ENCODE data around the gene RCC1.
"Not testable (repeated sequence)": the region's sequence is repeated elsewhere in the genome, so short reads cannot be mapped to it uniquely, and the experiment has no call there.

Gene RCC1

GRCh38 chr1:28520796-28521195 is 15.0 kb downstream of the RCC1 start:
- not testable (repeated sequence) for H3K36me3 ChIP-seq (ENCODE audit: control insufficient read depth, insufficient read depth, low read length); H3K9me3 ChIP-seq (ENCODE audit: control insufficient read depth, insufficient read depth, low read length); H3K27me3 ChIP-seq (ENCODE audit: control insufficient read depth, insufficient read depth, low read length); H3K4me3 ChIP-seq (ENCODE audit: low read length); DNase-seq (ENCODE audit: low read depth, low spot score); H3K27ac ChIP-seq (ENCODE audit: low read length)
- H3K4me1 ChIP-seq (ENCODE audit: control insufficient read depth, insufficient read depth, low read length): peaks cover 11% of the 10 kb centered on the region
- no CpG with 5 or more reads among the region's 12 CpGs for WGBS (ENCODE audit: insufficient coverage, insufficient read length)

DNA sequence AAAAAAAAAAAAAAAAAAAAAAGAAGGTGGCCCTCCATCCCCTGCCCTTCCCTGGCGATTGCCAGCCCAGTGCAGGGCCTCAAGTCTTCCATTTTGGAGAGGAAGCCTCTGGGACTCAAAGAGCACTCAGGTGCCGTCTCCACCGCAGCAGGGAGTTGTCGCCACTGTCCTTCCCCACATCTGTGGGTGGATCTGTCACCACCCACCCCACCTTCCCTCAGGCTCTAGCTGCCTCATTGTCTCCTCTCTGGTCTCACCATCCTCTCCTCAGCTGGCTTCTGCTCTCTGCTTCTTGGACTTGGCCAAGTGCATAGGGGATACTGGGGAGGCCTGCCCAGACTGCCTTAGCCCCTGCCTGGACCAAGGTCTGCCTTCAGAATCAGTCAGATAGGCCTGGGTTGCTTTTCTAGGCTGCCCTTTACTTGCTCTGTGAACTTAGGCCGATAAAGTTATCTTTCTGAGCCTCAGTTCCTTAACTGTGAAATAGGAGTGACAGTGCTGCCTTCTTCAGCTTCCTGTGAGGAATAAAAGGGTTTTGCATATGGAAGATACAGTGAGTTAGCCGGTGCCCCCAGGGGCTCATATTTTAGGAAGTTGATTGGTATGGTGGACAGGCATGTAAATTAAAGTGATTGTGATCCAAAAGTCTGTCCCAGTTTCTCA is 15.8 kb downstream of the RCC1 start:
- Histone ChIP-seq H3K4me3 (ENCODE audit: low read length) (no peak overlapping the region), H3K9me3 (ENCODE audit: control insufficient read depth, insufficient read depth, low read length) (no peaks in the 10 kb centered on the region), H3K36me3 (ENCODE audit: control insufficient read depth, insufficient read depth, low read length) (no peaks in the 10 kb centered on the region), H3K27me3 (ENCODE audit: control insufficient read depth, insufficient read depth, low read length) (no peaks in the 10 kb centered on the region), H3K27ac (ENCODE audit: low read length) (no peak overlapping the region), H3K4me1 (ENCODE audit: control insufficient read depth, insufficient read depth, low read length) (peaks cover 11% of the 10 kb centered on the region)
- no peak for DNase-seq (ENCODE audit: low read depth, low spot score)
- no CpG with 5 or more reads among the region's 6 CpGs for WGBS (ENCODE audit: insufficient coverage, insufficient read length)

DNA sequence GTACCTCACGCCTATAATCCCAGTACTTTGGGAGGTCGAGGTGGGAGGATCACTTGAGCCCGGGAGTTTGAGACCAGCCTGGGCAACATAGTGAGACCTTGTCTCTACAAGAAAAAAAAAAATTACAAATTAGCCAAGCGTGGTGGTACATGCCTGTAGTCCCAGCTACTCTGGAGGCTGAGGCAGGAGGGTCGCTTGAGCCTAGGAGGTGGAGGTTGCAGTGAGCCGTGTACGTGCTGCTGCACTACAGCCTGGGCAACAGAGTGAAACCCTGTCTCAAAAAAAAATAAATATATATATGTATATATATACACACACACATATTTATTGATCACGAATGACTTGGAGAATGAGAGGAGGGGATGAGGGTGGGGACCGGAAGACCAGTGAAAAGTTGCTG is 16.7 kb downstream of the RCC1 start:
- H3K27ac ChIP-seq (ENCODE audit: low read length); H3K9me3 ChIP-seq (ENCODE audit: control insufficient read depth, insufficient read depth, low read length); H3K27me3 ChIP-seq (ENCODE audit: control insufficient read depth, insufficient read depth, low read length); H3K4me3 ChIP-seq (ENCODE audit: low read length); DNase-seq (ENCODE audit: low read depth, low spot score); H3K36me3 ChIP-seq (ENCODE audit: control insufficient read depth, insufficient read depth, low read length): not testable (repeated sequence)
- WGBS (ENCODE audit: insufficient coverage, insufficient read length): no CpG with 5 or more reads among the region's 9 CpGs
- H3K4me1 ChIP-seq (ENCODE audit: control insufficient read depth, insufficient read depth, low read length): peaks cover 11% of the 10 kb centered on the region

GRCh38 chr1:28525002-28525642 is 19.3 kb downstream of the RCC1 start:
- H3K4me3 ChIP-seq (ENCODE audit: low read length); H3K36me3 ChIP-seq (ENCODE audit: control insufficient read depth, insufficient read depth, low read length); H3K27me3 ChIP-seq (ENCODE audit: control insufficient read depth, insufficient read depth, low read length); DNase-seq (ENCODE audit: low read depth, low spot score); H3K9me3 ChIP-seq (ENCODE audit: control insufficient read depth, insufficient read depth, low read length); H3K27ac ChIP-seq (ENCODE audit: low read length); H3K4me1 ChIP-seq (ENCODE audit: control insufficient read depth, insufficient read depth, low read length): not testable (repeated sequence)
- WGBS (ENCODE audit: insufficient coverage, insufficient read length): no CpG with 5 or more reads among the region's 10 CpGs

DNA sequence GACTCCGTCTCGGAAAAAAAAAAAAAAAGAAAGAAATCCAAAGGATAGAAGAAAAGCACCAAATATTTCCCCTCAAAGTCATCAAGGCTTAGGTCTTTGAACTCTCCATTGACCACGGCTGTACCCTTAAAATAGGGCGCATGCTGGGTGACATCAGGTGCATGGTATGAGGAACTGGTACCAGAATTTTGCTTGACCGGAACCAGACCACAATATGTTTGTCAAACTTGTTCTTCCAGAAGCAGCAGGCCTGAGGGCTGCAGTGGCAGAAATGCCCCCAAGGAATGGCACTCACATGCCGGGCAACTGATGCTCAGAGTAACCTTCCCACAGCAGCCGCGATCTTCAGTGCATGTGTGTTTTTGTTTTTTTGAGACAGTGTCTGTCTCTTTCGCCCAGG is 21.0 kb downstream of the RCC1 start:
- no peak overlapping the region for H3K4me3 ChIP-seq (ENCODE audit: low read length)
- peaks cover 2% of the 10 kb centered on the region; the same call in 1 of the 2 replicates for H3K4me1 ChIP-seq (ENCODE audit: control insufficient read depth, insufficient read depth, low read length)
- H3K27ac ChIP-seq (ENCODE audit: low read length): no peak overlapping the region
- H3K27me3 ChIP-seq (ENCODE audit: control insufficient read depth, insufficient read depth, low read length): no peaks in the 10 kb centered on the region
- no peak for DNase-seq (ENCODE audit: low read depth, low spot score)
- no CpG with 5 or more reads among the region's 9 CpGs for WGBS (ENCODE audit: insufficient coverage, insufficient read length)
- no peaks in the 10 kb centered on the region for H3K9me3 ChIP-seq (ENCODE audit: control insufficient read depth, insufficient read depth, low read length)
- peaks cover 7% of the 10 kb centered on the region; the same call in 1 of the 2 replicates for H3K36me3 ChIP-seq (ENCODE audit: control insufficient read depth, insufficient read depth, low read length)

GRCh38 chr1:28530456-28530855 is 24.6 kb downstream of the RCC1 start:
- no CpG with 5 or more reads among the region's 31 CpGs for WGBS (ENCODE audit: insufficient coverage, insufficient read length)
- Histone ChIP-seq H3K4me3 (ENCODE audit: low read length) (no peak overlapping the region), H3K27me3 (ENCODE audit: control insufficient read depth, insufficient read depth, low read length) (no peaks in the 10 kb centered on the region), H3K27ac (ENCODE audit: low read length) (no peak overlapping the region), H3K9me3 (ENCODE audit: control insufficient read depth, insufficient read depth, low read length) (no peaks in the 10 kb centered on the region), H3K4me1 (ENCODE audit: control insufficient read depth, insufficient read depth, low read length) (no peaks in the 10 kb centered on the region), H3K36me3 (ENCODE audit: control insufficient read depth, insufficient read depth, low read length) (peaks cover 23% of the 10 kb centered on the region)
- no peak for DNase-seq (ENCODE audit: low read depth, low spot score)

DNA sequence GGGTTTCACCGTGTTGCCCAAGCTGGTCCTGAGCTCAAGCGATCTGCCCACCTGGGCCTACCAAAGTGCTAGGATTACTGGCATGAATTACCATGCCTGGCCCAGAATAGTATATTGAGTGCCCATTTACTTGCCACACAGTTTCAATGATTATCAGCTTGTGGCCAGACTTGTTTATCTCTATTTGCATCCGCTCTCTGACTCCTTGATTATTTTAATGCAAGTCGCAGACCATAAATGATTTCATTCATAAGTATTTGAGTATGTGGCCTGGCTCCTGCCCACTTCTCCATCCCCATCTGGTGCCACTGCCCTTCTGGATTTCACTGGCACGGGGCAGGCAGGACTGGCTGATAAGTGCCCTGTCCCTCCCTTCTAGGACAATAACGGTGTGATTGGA is 28.8 kb downstream of the RCC1 start:
- no CpG with 5 or more reads among the region's 6 CpGs for WGBS (ENCODE audit: insufficient coverage, insufficient read length)
- Histone ChIP-seq H3K36me3 (ENCODE audit: control insufficient read depth, insufficient read depth, low read length) (peaks cover 45% of the 10 kb centered on the region), H3K27me3 (ENCODE audit: control insufficient read depth, insufficient read depth, low read length) (no peaks in the 10 kb centered on the region), H3K27ac (ENCODE audit: low read length) (no peak overlapping the region), H3K4me1 (ENCODE audit: control insufficient read depth, insufficient read depth, low read length) (no peaks in the 10 kb centered on the region), H3K9me3 (ENCODE audit: control insufficient read depth, insufficient read depth, low read length) (no peaks in the 10 kb centered on the region), H3K4me3 (ENCODE audit: low read length) (no peak overlapping the region)
- DNase-seq (ENCODE audit: low read depth, low spot score): no peak

DNA sequence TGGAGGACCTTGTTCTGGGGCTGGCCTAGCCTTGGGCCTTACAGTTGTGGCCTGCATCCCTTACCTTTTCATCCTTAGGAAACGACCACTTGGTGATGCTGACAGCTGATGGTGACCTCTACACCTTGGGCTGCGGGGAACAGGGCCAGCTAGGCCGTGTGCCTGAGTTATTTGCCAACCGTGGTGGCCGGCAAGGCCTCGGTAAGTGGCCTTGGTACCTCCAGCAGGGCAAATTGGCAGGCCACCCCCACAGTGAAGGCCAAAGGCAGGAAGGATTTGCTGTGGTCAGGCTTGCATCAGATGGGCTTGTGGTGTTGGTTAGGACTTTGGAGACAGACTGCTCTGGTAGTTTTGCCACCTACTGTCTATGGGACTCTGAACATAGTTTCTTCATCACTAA is 29.3 kb downstream of the RCC1 start:
- DNase-seq (ENCODE audit: low read depth, low spot score): no peak
- H3K4me3 ChIP-seq (ENCODE audit: low read length): no peak overlapping the region
- no peak overlapping the region for H3K27ac ChIP-seq (ENCODE audit: low read length)
- H3K27me3 ChIP-seq (ENCODE audit: control insufficient read depth, insufficient read depth, low read length): no peaks in the 10 kb centered on the region
- no peaks in the 10 kb centered on the region for H3K9me3 ChIP-seq (ENCODE audit: control insufficient read depth, insufficient read depth, low read length)
- peaks cover 45% of the 10 kb centered on the region for H3K36me3 ChIP-seq (ENCODE audit: control insufficient read depth, insufficient read depth, low read length)
- no peaks in the 10 kb centered on the region for H3K4me1 ChIP-seq (ENCODE audit: control insufficient read depth, insufficient read depth, low read length)
- WGBS (ENCODE audit: insufficient coverage, insufficient read length): no CpG with 5 or more reads among the region's 6 CpGs

- H3K27me3 ChIP-seq (ENCODE audit: control insufficient read depth, insufficient read depth, low read length): no peaks in the 10 kb centered on the region
- no peaks in the 10 kb centered on the region for H3K9me3 ChIP-seq (ENCODE audit: control insufficient read depth, insufficient read depth, low read length)
- H3K36me3 ChIP-seq (ENCODE audit: control insufficient read depth, insufficient read depth, low read length): peaks cover 32% of the 10 kb centered on the region
- H3K4me1 ChIP-seq (ENCODE audit: control insufficient read depth, insufficient read depth, low read length): no peaks in the 10 kb centered on the region
- no peak overlapping the region for H3K4me3 ChIP-seq (ENCODE audit: low read length)
- no peak for DNase-seq (ENCODE audit: low read depth, low spot score)
- no peak overlapping the region for H3K27ac ChIP-seq (ENCODE audit: low read length)
- WGBS (ENCODE audit: insufficient coverage, insufficient read length): no CpG with 5 or more reads among the region's 8 CpGs
Measured at GRCh38 chr1:28537457-28538199, 31.8 kb downstream of the RCC1 start.

- H3K4me3 ChIP-seq (ENCODE audit: low read length): no peak overlapping the region
- no CpG with 5 or more reads among the region's 6 CpGs for WGBS (ENCODE audit: insufficient coverage, insufficient read length)
- no peaks in the 10 kb centered on the region for H3K27me3 ChIP-seq (ENCODE audit: control insufficient read depth, insufficient read depth, low read length)
- no peaks in the 10 kb centered on the region for H3K9me3 ChIP-seq (ENCODE audit: control insufficient read depth, insufficient read depth, low read length)
- DNase-seq (ENCODE audit: low read depth, low spot score): no peak
- peaks cover 32% of the 10 kb centered on the region for H3K36me3 ChIP-seq (ENCODE audit: control insufficient read depth, insufficient read depth, low read length)
- H3K27ac ChIP-seq (ENCODE audit: low read length): no peak overlapping the region
- H3K4me1 ChIP-seq (ENCODE audit: control insufficient read depth, insufficient read depth, low read length): no peaks in the 10 kb centered on the region
Measured at GRCh38 chr1:28538286-28538685, 32.4 kb downstream of the RCC1 start.
